ACHN (cell line): ENCODE results near the gene MDP1.
A peak's percentile ranks its signal among the peaks of the same experiment; 100 is the strongest.

Experiments used
- DNase-seq: peaks from one replicate; pipeline ENCODE4 v3.0.0-alpha.2; 2015
- in situ Hi-C: cut with HindIII; loops from 2 replicates; pipeline ENCODE4 v1.10.0; 2017; ENCODE audit warnings: low sequenced_read_pairs, low pct_ligation_motif_present, low pct_unique_long_range_greater_than_20kb

Gene MDP1

DNA sequence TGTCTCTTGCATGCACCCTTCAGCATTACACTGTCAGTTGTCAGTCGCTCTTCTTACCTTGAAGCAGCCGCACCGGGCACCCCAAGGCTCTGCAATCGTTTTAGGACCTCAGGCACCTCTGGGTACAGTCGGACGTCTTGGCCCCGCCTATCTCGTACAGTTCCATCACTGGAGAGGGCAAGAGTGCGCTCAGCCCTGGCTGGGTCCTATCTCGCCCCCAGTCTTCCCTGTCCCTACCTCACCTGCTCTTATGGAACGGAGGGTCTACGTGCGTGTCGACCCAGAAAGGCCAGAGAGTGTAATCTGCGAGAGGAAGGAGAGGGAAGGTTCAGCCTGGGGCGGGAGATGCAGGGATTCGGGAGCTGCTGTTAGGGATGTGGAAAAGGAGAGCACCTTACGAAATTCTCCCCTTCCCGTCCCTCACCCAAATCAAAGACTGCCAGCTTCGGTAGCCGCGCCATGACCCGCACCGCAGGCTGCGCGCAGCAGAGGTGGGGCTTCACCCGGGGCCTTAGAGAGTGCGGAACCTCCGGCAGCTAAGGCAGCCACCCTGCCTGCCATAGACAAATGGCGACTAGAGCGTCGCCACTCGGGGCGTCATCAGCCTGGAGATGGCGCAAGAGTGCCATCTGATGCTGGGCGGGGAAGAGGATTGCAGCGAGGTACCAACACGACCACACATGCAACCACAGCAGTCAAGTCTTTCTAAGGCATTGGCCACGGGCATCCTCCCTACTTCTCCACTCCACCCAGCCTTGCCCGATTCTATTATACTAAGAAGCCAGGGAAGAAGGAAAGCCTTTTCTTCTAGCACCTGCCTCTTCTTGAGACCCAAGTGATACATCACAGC lies at the start of gene MDP1:
TSS of gene MDP1 (minus strand) at position 572 of the 850 bp plus-strand sequence. CDS start at position 461, 111 bp downstream.
- peak; percentile 80 for DNase-seq
- in situ Hi-C loops: no loop called here

DNA sequence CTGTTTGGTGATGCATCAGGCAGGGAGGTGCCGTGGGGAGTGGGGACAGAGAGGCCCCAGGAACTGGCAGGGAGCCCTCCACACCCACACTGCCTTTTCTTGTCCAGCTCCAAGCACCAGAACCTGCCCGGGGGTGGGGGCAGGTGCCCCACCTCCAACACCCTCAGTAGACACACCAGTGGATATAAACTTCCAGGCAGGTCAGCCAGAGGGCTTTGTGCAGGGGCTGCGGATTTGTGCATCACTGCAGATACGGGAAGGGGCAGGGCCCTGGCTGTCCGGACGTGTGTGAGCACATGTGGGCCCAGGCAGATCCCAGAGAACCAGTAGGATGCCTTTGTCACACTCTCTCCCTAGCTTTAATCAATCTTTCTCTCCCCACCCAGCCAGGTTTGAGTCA lies 48.4 kb upstream of the MDP1 start:
- in situ Hi-C loops: no loop called here
- DNase-seq: no peak

DNA sequence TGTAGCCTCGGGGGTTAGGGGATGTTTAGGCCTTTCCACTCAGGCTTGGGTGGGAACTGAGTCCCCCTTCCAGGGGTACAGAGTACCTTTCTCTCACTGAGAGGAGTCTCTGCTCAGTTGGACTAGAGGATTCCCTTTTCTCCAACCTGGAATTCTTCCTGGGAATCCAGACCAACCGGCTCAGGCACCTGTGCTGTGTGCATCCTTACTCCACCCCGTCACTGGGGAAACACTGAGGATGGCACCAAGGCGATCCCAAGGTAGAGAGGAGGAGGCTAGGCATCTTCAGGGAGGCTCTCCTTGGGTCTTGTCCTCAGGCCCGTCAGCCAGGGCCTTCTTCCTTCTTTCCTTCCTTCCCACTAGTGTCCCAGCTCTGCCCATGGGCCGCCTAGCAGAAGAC lies 48.0 kb upstream of the MDP1 start:
- in situ Hi-C loops: no loop called here

DNA sequence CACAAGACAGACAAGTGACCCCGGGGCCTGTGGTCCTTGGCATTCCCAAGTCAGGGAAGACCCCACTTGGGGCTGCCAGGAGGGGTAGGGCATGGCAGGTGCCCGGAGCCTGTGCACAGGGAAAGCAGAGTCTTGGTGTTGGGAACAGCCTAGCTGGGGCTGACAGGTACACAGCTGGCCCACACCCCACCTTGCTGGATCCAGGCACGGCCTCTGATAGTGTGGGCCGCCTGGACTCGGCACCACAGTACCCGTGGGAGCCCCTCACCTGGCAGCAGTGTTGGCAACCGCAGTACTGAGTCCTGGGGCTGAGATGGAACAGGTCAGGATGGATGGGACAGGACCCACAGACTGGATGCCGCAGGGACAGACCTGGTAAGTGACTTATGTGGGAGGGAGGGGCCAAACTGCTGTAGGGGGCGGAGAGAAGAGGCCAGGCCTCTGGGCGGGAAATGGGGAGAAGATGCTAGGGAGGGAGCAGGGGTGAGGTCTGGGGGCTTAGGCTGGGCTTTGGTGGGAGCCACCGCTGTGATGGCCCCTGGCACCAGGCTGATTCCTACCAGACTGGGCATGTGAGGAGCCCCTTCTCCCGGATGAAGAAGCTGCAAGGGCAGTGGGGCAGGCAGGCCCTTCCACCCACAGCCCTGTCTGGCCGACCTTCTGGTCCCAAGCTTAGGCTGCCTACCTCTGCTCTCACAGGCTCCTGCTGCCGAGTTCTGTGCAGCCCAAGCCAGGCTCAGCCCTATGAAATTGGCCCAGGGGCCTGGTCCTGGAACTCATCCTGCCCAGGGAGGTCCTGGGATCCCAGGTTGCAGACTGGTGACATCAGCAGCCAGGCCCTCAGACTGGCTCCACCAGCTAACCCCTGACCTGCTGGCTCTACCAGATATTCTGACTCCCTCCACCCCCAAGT lies 47.2 kb upstream of the MDP1 start, which contains the start of gene TGM1:
TSS of gene TGM1 (minus strand) at position 357 of the 913 bp plus-strand sequence. CDS start 825 bp downstream, outside the sequence.
- no peak for DNase-seq
- in situ Hi-C loops: no loop called here

More for the DNA sequence above, 48.0 kb upstream of the MDP1 start:
- no peak for DNase-seq

DNA sequence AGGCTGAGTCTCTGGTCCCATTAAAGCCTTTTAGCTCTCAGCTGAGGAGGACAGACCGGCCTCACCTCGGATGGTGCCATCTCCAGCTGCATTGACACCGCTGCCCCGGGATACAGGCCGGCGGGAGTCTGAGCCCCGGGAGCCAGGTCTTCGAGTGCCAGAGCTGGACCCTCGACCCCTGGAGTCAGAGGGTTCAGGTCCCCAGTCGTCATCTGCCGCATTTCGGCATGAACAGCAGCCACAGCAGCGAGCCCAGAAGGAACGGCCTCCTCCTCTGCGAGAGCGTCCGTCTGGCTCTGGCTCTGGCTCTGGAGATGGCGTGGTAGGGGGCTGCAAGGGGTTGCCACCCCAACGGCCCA lies 46.1 kb upstream of the MDP1 start:
- no peak for DNase-seq
- in situ Hi-C loops: no loop called here

DNA sequence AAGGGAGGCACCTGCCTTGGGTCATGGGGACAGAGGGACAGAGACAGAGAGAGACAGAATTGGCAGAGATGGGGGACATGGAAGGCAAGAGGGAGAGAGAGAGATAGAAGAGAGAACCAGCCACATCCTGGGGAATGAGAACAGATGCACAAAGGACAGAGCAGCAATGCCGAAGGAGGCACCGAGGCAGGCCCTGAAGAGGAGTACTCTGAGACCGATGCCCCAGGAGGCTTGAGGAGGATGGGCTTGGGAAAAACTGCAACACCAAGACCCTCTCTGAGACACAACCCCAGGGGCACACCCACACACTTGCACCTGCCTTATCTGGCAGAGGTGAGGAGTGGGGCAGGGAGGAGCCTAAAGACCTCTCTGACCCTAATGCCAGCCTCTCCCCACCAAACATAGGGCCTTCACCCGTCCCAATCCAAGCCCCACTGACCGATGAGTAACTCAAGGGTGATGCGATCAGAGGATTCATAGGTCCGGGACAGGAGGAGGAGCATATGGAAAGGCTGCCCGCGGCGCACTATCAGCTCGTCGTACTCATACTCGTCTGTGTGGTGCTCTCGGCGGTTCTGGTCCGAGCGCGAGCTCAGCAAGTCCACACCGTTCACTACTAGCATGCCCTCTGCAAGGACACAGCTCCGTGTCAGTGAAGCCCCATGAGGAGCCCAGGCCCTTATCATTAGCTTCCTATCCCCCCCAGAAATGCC lies 45.5 kb upstream of the MDP1 start:
- DNase-seq: no peak
- in situ Hi-C loops: no loop called here

DNA sequence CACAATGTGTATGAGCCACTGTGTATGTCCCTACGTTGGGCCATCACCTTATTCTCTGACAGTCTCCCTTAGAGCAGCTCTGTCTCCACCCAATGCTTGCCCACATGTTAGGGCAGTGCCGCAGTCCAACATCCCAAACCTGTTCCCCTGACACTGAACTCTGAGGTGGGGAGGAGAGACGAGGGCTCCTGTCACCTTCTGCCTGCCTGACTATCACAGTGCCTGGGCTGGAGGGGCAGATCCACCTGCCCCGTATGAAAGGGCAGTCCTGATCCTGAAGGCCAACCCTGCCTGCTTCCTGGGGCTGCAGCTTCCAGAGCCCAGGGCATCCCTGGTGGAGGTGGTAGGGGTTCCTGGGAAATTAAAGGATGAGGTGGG lies 44.9 kb upstream of the MDP1 start:
- DNase-seq: no peak
- in situ Hi-C loops: no loop called here

DNA sequence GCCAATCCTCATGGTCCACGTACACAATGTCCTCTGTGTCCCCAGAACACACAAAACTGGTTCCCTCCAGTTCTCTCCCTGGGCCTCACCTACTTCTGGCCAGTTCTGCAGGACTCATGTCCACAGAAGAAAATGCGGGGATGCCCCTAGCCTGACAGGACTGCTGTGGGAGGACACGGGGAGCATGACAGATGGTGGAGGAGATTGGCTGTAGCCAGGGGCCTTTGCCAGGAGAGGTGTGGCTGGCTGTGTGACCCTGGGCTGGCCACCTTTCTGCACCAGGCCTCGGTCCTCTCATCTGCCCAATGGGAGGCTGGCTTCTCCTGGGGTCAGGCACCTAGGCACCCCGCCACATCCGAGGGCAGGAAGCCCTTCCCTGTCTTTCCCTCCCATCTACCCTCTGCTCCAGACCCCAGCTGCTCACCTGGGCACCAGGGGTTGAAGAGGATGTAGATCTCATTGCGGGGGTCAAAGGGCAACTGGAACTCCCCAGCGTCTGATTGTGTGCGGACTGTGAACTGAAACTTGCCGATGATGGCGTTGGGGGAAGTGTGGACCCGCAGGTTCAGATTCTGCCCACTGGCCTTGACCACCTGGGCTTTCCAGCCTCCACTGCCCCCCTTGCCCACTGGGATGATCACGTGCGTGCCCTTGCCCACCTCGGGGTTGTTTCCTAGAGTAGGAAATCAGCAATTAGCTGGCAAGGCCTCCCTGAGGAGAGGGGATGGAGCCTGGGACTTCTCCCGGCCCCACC lies 44.3 kb upstream of the MDP1 start:
- no peak for DNase-seq
- in situ Hi-C loops: no loop called here

DNA sequence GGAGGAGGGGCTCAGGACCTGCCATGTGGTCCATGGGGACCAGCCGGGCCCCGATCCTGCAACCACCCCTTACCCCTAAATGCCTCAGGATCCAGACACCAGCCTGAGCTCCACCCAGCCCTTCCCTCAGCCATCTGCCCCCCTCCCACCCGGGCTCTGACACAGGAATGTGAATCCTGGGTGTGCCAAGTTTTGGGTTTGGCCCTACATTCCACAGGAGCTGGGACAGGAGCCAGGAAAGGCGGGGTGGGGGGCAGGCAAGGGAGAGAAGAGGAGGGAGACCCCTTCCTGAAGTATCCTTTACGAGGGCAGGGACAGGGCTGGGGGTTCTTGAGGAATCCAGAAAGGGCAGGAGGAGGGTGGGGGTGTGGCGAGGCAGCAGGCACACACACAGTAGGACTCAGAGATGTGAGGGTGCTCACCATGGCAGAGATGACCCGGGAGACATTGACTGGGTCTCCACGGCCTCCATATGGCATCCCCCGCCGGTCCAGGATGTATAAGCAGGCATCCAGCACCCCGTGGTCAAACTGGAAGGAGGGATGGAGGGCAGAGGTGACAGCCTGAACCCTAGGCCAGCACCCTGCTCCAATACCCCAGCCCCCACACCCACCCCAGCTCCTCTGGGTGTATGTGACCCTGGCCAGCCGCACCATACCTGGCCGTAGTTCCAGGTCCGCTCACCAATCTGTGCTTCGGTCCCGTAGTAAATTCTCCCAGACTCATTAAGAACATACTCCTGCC lies 43.6 kb upstream of the MDP1 start:
- peak; percentile 33 for DNase-seq
- in situ Hi-C loops: no loop called here

DNA sequence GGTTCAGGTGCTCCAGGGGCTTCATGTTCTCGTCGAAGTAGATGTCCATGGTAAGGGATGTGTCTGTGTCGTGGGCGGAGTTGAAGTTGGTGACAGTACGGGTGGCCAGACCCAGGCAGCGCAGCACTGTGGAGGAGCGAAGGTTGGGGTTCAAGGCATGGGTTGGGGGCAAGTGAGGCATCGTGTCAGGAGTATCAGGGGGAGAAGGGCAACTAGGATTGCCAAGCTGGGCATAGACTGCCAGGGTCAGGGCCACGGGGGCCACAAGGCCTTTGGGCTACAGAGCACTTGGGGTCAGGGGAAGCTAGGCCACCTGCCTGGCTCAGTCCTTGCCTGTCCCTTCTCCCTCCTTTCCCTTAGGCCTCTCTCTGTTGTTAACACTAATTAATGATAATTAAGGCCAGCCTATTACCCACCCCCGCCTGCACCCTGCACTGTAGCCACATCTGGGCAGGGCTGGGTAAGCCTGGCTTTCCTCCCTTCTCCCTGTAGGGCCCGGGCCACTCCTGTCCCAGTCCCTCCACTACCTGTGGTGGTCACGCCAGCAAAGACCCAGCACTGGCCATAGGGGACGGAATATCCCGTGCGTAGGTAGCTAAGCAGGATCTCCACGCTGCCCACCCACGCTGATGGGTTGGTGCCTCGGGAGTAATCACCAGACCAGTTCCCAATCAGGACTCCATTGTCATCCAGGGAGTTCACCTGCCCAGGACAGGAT lies 42.8 kb upstream of the MDP1 start:
- in situ Hi-C loops: no loop called here
- no peak for DNase-seq

DNA sequence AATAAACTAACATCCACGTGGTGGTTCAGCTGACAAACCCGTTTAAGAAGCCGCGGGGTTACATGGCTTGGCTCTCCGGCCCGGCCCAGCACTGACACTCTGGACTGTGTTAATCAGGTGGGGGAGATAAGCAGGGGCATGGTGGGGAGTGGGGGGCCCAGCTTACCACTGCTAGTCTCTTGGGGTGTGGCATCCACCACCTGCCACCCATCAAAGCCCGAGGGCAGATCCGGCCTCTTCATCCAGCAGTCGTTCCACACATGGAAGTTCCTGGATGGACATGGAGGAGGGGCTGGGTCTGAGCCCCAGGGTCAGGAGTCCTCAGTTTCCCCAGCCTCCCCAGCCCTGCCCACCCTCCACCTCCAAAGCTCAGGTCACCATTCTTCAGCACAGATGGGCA lies 42.3 kb upstream of the MDP1 start:
- in situ Hi-C loops: no loop called here
- DNase-seq: no peak

DNA sequence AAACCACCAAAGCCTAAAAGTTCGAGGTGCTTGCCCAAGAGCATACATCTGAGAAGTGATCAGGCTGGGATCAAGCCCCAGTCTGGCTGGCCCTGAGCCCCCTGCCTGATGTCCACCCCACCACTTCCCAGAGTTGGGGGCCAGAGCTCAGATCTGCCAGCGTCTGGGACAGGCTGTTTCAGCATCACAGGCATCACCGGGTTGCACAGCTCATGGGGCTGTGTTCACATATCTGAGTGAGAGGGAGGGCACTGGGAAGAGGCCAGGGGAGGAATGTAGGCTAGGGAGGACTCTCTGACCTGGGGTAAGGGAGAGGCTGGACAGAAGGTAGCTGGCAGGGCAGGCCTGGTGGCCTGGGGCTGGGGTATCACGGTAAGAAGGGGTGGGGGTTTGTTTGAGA lies 41.1 kb upstream of the MDP1 start:
- in situ Hi-C loops: no loop called here
- no peak for DNase-seq

DNA sequence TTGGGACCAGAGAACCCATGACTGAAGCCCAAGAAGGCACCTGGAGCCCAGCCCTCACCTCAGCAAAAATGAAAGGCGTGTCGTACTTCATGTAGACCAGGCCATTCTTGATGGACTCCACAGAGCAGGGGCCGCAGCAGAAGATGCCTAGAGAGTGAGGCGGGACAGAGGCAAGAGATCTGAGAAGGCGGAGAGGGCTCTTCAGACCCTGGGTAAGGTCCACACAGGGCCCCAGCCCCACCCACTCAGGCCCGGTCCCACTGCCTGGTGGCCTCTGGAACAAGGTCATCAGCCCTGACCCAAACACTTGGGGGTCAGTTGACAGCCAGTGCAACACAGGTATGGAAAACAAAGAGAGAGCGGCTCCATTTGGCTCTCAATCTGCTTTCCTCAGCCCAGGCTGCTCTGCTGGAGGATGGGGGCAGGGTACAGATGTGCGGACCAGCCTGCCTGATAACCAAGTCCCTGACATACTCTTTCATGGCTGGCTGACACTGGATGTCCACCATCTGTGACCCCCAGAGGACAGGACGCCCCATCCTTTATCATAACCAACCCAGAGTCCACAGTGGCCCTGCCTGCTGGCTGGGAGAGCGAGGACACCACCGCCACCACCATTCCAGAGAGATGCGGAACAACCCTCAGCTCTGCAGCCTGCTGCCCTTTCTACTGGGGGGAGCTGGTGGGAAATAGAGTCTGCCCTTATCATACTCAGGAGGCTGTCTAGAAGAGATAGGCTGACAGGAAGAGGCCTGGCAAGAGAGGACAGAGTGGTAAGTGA lies 40.3 kb upstream of the MDP1 start:
- in situ Hi-C loops: no loop called here
- no peak for DNase-seq

DNA sequence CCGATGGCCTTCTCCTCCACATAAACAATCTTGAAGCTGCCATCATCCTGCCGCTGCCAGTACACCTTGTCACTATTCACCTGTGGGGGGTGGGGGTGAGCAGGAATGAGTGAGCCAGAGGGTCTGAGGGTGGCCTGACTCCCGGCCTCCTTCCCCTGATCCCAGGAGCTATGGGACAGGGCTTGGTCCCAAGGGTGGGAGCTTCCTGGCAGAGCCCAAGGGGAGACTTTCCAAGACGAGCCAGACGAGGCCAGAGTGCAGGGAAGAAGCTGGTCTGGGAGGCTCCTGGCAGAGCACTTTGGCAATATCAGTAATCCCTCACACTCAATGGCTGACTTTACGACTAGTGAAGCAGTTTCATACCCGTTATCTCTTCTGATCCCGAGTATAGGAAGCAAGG lies 39.6 kb upstream of the MDP1 start:
- DNase-seq: no peak
- in situ Hi-C loops: no loop called here

DNA sequence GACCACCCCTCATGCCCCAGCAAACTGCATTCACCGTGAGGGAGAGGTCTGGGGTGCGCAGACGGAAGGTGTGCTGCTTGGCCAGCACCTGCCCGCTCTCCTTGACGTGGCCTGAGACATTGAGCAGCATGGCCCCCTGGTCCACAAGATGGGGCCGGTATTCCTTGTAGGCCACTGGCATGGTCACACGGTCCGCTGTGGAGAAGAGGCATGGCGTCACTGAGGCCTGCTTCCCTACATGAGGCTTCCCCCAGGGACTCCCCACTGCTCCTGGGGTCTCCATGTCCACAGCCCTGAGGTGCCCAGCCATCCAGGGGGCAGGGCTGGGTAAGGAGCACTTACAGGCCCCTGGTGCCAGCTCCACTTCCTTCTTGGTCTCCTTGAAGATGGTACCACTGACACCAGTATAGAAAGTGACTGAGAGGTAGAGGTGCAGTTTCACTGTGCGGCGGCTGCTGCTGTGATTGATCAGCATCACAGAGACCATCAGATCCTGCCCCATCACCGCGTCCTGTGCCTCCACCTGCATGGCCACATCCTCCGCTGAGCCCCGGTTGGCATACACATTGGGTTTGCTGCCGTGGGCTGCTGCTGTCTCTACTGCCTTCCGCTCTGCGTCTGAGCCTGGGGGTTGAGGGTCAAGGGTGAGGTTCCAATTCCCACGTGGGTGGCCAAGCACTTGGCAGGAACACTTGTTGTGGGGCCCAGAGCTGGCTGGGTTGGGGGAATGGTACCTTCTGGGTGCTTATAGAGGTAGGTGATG lies 38.9 kb upstream of the MDP1 start:
- in situ Hi-C loops: no loop called here
- DNase-seq: no peak

DNA sequence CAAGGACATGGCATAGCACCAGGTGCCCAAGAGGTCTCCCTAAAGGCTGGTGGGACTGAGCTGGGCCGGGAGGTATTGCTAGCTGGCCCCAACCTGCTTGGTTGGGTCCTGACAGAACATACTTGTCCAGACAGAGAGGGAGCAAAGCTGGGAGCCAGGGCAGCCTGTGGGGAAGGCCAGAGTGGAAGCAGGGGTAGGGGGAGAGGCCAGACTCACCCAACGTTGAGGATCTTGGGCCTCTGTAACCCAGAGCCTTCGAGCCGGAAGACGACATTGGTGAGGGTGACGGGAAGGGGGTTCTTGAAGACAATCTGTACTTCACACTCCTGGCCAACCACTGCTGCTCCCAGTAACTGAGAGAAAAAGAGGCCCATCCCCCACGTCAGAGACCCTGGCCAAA lies 38.1 kb upstream of the MDP1 start:
- in situ Hi-C loops: no loop called here
- no peak for DNase-seq
